GM19025 (cell line): ENCODE results near the gene SLC38A10.
A peak's percentile ranks its signal among the peaks of the same experiment; 100 is the strongest.

Experiments
- ATAC-seq: cut with Tn5 transposase; IDR thresholded peaks from one replicate; pipeline ENCODE4 v1.9.1; 2021; ENCODE audit warnings: mild to moderate bottlenecking, low read depth, moderate library complexity; ENCODE audit not compliant: unreplicated experiment

The SLC38A10 gene

GRCh38 chr17:81295031-81295675 is at the start of gene SLC38A10:
SLC38A10 (minus strand) TSS chr17:81295307; CDS start chr17:81294921, 386 bp downstream.
- ATAC-seq: peak; percentile 81

GRCh38 chr17:81342269-81343070 is 47.4 kb upstream of the SLC38A10 start:
- no peak for ATAC-seq

- no peak for ATAC-seq
These were observed 46.6 kb upstream of the SLC38A10 start for GRCh38 chr17:81341516-81342268.

GRCh38 chr17:81340607-81341515 is 45.8 kb upstream of the SLC38A10 start:
- ATAC-seq: no peak

GRCh38 chr17:81339534-81340296 is 44.6 kb upstream of the SLC38A10 start:
- no peak for ATAC-seq

GRCh38 chr17:81339191-81339533 is 44.1 kb upstream of the SLC38A10 start:
- no peak for ATAC-seq

- ATAC-seq: no peak
These were observed 43.4 kb upstream of the SLC38A10 start for GRCh38 chr17:81338274-81339190.

- ATAC-seq: no peak
These were observed 42.4 kb upstream of the SLC38A10 start for GRCh38 chr17:81337476-81337879.

GRCh38 chr17:81336930-81337325 is 41.8 kb upstream of the SLC38A10 start:
- ATAC-seq: no peak

- no peak for ATAC-seq
These were observed 41.3 kb upstream of the SLC38A10 start for GRCh38 chr17:81336296-81336929.

GRCh38 chr17:81335773-81336157 is 40.7 kb upstream of the SLC38A10 start:
- ATAC-seq: no peak

GRCh38 chr17:81334987-81335772 is 40.1 kb upstream of the SLC38A10 start:
- no peak for ATAC-seq

GRCh38 chr17:81334391-81334901 is 39.3 kb upstream of the SLC38A10 start:
- ATAC-seq: no peak

GRCh38 chr17:81333616-81334368 is 38.7 kb upstream of the SLC38A10 start:
- ATAC-seq: no peak

GRCh38 chr17:81332914-81333528 is 37.9 kb upstream of the SLC38A10 start:
- ATAC-seq: no peak
